K562 (cell line): ENCODE measurements around the gene OCSTAMP. TPM values are rescaled to one million over a fixed set of nuclear protein-coding genes. Genes with fewer than 3 reads are reported as not detected.
A peak's percentile ranks its signal among the peaks of the same experiment; 100 is the strongest.

Experiments used
- ATAC-seq: fragments of 200-7000 bp; cut with Tn5 transposase; 3 replicates; pipeline ENCODE4 v1.9.1; 2020; ENCODE audit warnings: moderate library complexity
- BruUV-seq: library from RNA; stranded (reverse); fragments of 400-500 nt; replicated peaks from 2 replicates; lab custom pipeline; 2021; lab: Mats Ljungman, UMichigan
- CTCF ChIA-PET: fragments of 300-600 bp; formaldehyde crosslinking; extraction: SDS; loops from one replicate; lab custom pipeline; 2021; ENCODE audit warnings: low intra/inter-chr PET ratio; lab: Yijun Ruan, JAX
- POLR2A ChIA-PET: fragments of 300-600, 350-650 bp; sonication (Branson Sonifier 250); formaldehyde crosslinking; extraction: SDS; loops from one replicate; lab custom pipeline; 2021; ENCODE audit warnings: antibody characterized with exemption, inconsistent platforms; lab: Yijun Ruan, JAX
- DNase-seq, 4 experiments: peaks; one replicate each; pipeline versions ENCODE4 v3.0.0 to v3.0.0-alpha.2; 2011 to 2018; ENCODE audit warnings: low spot score in 3 of 4, mixed read lengths in 3 of 4; ENCODE audit errors: extremely low read depth in 1 of 4
- FAIRE-seq: peaks from 2 replicates; lab custom pipeline; 2011; peaks lifted over from hg19 to GRCh38; lab: Jason Lieb, UNC
- H2AFZ ChIP-seq: 2 replicates; pipeline ENCODE4 v1.6.0; 2011; ENCODE audit warnings: low read depth, low read length, control low read depth, inconsistent platforms
- H3K27ac ChIP-seq: fragments of 200-600 bp; 3 replicates; pipeline ENCODE4 v1.8.0; 2011; ENCODE audit warnings: low read depth, mild to moderate bottlenecking, control low read depth, inconsistent platforms, low read length, moderate library complexity, mixed read lengths; ENCODE audit errors: extremely low read depth
- H3K27me3 ChIP-seq, 2 experiments: fragments of 300-600 bp in 1 of 2; 2 replicates in 1 of 2; 3 replicates in 1 of 2; pipeline versions ENCODE4 v1.6.0 to v1.8.0; 2011; ENCODE audit warnings: inconsistent platforms in 2 of 2, low read length in 2 of 2, mild to moderate bottlenecking in 1 of 2, mixed read lengths in 1 of 2, moderate library complexity in 1 of 2; ENCODE audit not compliant: control insufficient read depth in 2 of 2, insufficient read depth in 2 of 2
- H3K36me3 ChIP-seq: fragments of 300-600 bp; 3 replicates; pipeline ENCODE4 v1.8.0; 2011; ENCODE audit warnings: mild to moderate bottlenecking, low read length, inconsistent platforms; ENCODE audit not compliant: control insufficient read depth, insufficient read depth
- H3K4me1 ChIP-seq, 2 experiments: fragments of 200-600 bp in 1 of 2; replicated peaks in 1 of 2; 2 replicates in 1 of 2; 3 replicates in 1 of 2; pipeline versions ENCODE4 v1.5.1 to v1.8.0; 2011; ENCODE audit warnings: inconsistent platforms in 2 of 2, low read length in 2 of 2, mild to moderate bottlenecking in 1 of 2, mixed read lengths in 1 of 2, moderate library complexity in 1 of 2; ENCODE audit not compliant: control insufficient read depth in 2 of 2, insufficient read depth in 2 of 2
- H3K4me2 ChIP-seq: 2 replicates; pipeline ENCODE4 v1.6.1; 2011; ENCODE audit warnings: low read length, control low read depth, inconsistent platforms, mixed read lengths; ENCODE audit not compliant: insufficient read depth
- H3K4me3 ChIP-seq: fragments of 200-600 bp; sonication (generic), shearing (Covaris generic); 2 replicates; pipeline ENCODE4 v1.5.1; 2016; ENCODE audit warnings: control low read depth, inconsistent platforms
- H3K79me2 ChIP-seq: fragments of 200-600 bp; 3 replicates; pipeline ENCODE4 v1.8.0; 2011; ENCODE audit warnings: low read length, inconsistent platforms; ENCODE audit not compliant: control insufficient read depth, insufficient read depth
- H3K9ac ChIP-seq, 2 experiments: 2 replicates each; pipeline versions ENCODE4 v1.6.0 to v1.6.1; 2011; ENCODE audit warnings: low read depth in 2 of 2, low read length in 2 of 2, control low read depth in 1 of 2, inconsistent platforms in 1 of 2, mild to moderate bottlenecking in 1 of 2, mixed read lengths in 1 of 2; ENCODE audit not compliant: insufficient read depth in 1 of 2
- H3K9me1 ChIP-seq: one replicate; pipeline ENCODE4 v1.6.0; 2011; ENCODE audit warnings: inconsistent platforms, mild to moderate bottlenecking, low read length, moderate library complexity; ENCODE audit not compliant: control insufficient read depth, insufficient read depth
- H3K9me3 ChIP-seq: replicated peaks from 2 replicates; pipeline ENCODE4 v1.5.1; 2011; ENCODE audit warnings: low read depth, low read length, inconsistent platforms; ENCODE audit not compliant: control insufficient read depth, insufficient read depth
- H4K20me1 ChIP-seq: replicated peaks from 2 replicates; pipeline ENCODE4 v1.6.1; 2011; ENCODE audit warnings: low read length, inconsistent platforms, mixed read lengths; ENCODE audit not compliant: control insufficient read depth, insufficient read depth
- DIDO1 ChIP-seq: fragments of 450-650 bp; IDR thresholded peaks from 2 replicates; pipeline ENCODE4 v1.6.1; 2016; ENCODE audit warnings: low read depth, missing biosample characterization, missing genetic modification characterization
- NKRF ChIP-seq: fragments of 450-650 bp; IDR thresholded peaks from 2 replicates; pipeline ENCODE4 v1.6.1; 2016; ENCODE audit warnings: borderline replicate concordance
- ZBTB40 ChIP-seq, 2 experiments: fragments of 450-650 bp in 1 of 2; sonication (generic) in 1 of 2; formaldehyde crosslinking in 1 of 2; IDR thresholded peaks; 2 replicates each; pipeline versions ENCODE4 v1.7.1 to v1.9.0; 2016 to 2022; ENCODE audit warnings: inconsistent platforms in 1 of 2, mild to moderate bottlenecking in 1 of 2, missing genetic modification reagents in 1 of 2
- WGBS: fragments of 100-300 bp; shearing (Covaris generic); methylation state at CpG from one replicate; pipeline ENCODE4 v1.1.6; 2016; ENCODE audit warnings: low coverage, mixed read lengths; ENCODE audit not compliant: insufficient coverage; ENCODE audit errors: missing lambda C conversion rate; 5-methylcytosine and 5-hydroxymethylcytosine counted together
- in situ Hi-C: fragments of 300-500 bp; cut with MboI; formaldehyde crosslinking; loops from 4 replicates; pipeline ENCODE4 v1.15.0; 2018; ENCODE audit warnings: inconsistent platforms, mixed read lengths
- intact Hi-C: fragments of 100-400 bp; cut with micrococcal nuclease; formaldehyde crosslinking; loops from 2 replicates; pipeline ENCODE4 v1.14.2; 2022
- polyA plus RNA-seq, 8 experiments: library from polyadenylated mRNA; depleted of rRNA in 4 of 8; stranded (reverse) in 5 of 8; unstranded in 3 of 8; fragments of >200 nt; fragmentation: Nextera tagmentation in 2 of 8; fragmentation: Illumina TruSeq in 1 of 8; extraction: Ambion mirVana in 2 of 8; extraction: Trizol in 1 of 8; gene quantifications; 2 replicates each; pipeline versions ENCODE4 v1.2.1 to v1.2.3, GENCODE V29; 2011 to 2014; ENCODE audit warnings: inconsistent platforms in 1 of 8, missing spikeins in 1 of 8
- total RNA-seq, 7 experiments: library from RNA; depleted of rRNA in 6 of 7; stranded (reverse); fragments of >200 nt in 6 of 7; fragmentation: Illumina TruSeq in 2 of 7; extraction: Trizol in 2 of 7; gene quantifications; 2 replicates each; pipeline versions ENCODE4 v1.2.1 to v1.2.3, GENCODE V29; 2011 to 2021; ENCODE audit warnings: low replicate concordance in 1 of 7

The OCSTAMP gene
- total and polyA plus RNA-seq, 9 of the 15 experiments (the other 6 are each of a cell fraction or from before 2014, with no cell fraction given), result not detected

- Histone ChIP-seq H2AFZ (no peak overlapping the region), H3K79me2 (no peaks in the 10 kb centered on the region), H3K27ac (no peak overlapping the region), H3K4me3 (no peak overlapping the region), H3K9me1 (no peaks in the 10 kb centered on the region), H3K36me3 (no peaks in the 10 kb centered on the region), H3K4me2 (no peak overlapping the region), H3K27me3 (no peaks in the 10 kb centered on the region), H4K20me1 (no peaks in the 10 kb centered on the region), H3K4me1 (no peaks in the 10 kb centered on the region), H3K9me3 (no peaks in the 10 kb centered on the region), H3K9ac (no peak overlapping the region)
- in situ Hi-C loops, result no loop called here
- FAIRE-seq, result no peak
- BruUV-seq, result no TSS peak
- intact Hi-C loops, result no loop called here
- ATAC-seq, result no peak
- DNase-seq, result no peak
- CTCF ChIA-PET, result no interaction called here
- TF ChIP-seq DIDO1 (tag) (no peak), ZBTB40 (IDR thresholded peaks at IDR 0.05) (peak; percentile 91), ZBTB40 (CRISPR knock-in tag; IDR thresholded peaks at IDR 0.05) (peak; percentile 80), NKRF (no peak)
- 56% methylated on average over 5 of the region's 5 CpGs for WGBS
- POLR2A ChIA-PET, result interaction anchor here (1.4 kb wide), 1 partner anchor 13 kb away, joined by 8 read pairs; no protein-coding TSS in a partner anchor
These were observed 36.3 kb upstream of the OCSTAMP start for GRCh38 chr20:46586724-46587123.
